Left colon (tissue), 2 donors: Measurements from ENCODE around the gene DNAJC28. TPM values are rescaled to one million over a fixed set of nuclear protein-coding genes. Genes with fewer than 3 reads are reported as not detected.
A peak's percentile ranks its signal among the peaks of the same experiment; 100 is the strongest.
"Not testable (repeated sequence)": the region's sequence is repeated elsewhere in the genome, so short reads cannot be mapped to it uniquely, and the experiment has no call there.

Source experiments
- ATAC-seq: fragments of 200-7000 bp; cut with Tn5 transposase; one replicate; pipeline ENCODE4 v1.9.1; 2020; ENCODE audit warnings: mild to moderate bottlenecking, moderate library complexity
- DNase-seq, 2 donors: peaks; one replicate each; pipeline ENCODE4 v3.0.0-alpha.2; 2020
- intact Hi-C, 2 donors: fragments of 100-400 bp; cut with DNase I in 1 of 2; cut with micrococcal nuclease in 1 of 2; formaldehyde crosslinking; loops; one replicate each; pipeline versions ENCODE4 v1.11.2 to v1.14.0; 2022; cut with DNase I, micrococcal nuclease
- total RNA-seq, 2 donors: library from RNA; stranded (reverse); fragmentation: NEBNext Ultra II Directional; extraction: Animal tissue kit (Norgen Biotek cat#: 25700); gene quantifications; one replicate each; pipeline ENCODE4 v1.2.1, GENCODE V29; 2021
- donor health status: DM: no; HTN: no; CAD: no.
- donor health status: DM: yes; HTN: yes; CAD: no.

DNAJC28 gene
- total RNA-seq, 2 donors from 2014 or later: 2.5 to 4.0 TPM

- intact Hi-C loops: no loop called here
- ATAC-seq (no peak), DNase-seq (no peak)
These were observed 2.6 kb downstream of the DNAJC28 start for GRCh38 chr21:33488936-33489335.

DNA sequence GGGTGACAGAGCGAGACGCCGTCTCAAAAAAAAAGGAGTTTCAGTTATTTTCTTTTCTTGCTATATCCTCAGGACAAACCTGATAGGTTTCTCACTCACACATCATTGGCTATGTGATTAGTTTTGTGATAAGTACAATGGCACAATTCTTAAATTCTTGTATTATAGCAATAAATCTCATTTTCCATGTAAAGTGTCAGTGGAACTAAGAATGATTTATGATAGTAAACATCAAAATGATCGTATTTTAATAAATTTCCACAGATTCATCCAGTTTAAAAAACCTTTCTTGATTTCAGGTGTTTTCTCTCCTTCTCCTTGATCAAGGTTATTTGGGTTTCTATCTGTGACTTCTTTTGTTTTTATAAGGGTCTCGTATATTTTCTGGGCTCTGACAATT is 3.5 kb downstream of the DNAJC28 start:
- ATAC-seq (no peak), DNase-seq (no peak)
- intact Hi-C loops: no loop called here

GRCh38 chr21:33481314-33481943 is 10.1 kb downstream of the DNAJC28 start:
- DNase-seq: no peak
- intact Hi-C loops: no loop called here
- ATAC-seq: no peak

DNA sequence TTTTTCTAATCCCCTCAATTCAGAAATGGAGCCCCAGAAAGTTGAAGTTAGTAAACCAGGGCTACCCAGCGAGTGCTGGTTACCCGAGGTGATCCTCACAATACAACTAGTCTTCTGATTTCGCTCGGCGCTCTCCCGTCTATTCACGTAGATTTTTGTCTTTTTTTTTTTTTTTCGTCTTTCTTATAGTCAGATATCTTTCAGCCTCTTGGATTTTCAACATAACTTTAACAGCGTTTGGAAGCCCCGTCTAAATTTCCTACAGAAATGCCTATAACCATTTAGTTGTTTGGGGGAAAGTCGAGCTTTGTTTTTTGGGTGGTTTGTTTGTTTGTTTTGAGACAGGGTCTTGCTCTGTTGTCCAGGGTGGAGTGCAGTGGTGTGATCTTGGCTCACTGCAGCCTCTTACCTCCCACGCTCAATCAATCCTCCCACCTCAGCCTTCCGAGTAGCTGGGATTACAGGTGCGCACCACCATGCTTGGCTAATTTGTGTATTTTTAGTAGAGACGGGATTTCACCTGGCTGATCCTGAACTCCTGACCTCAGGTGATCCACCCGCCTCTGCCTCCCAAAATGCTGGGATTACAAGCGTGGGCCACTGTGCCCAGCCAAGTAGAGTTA is 10.9 kb downstream of the DNAJC28 start:
- DNase-seq (no peak), ATAC-seq (no peak)
- intact Hi-C loops: no loop called here

DNA sequence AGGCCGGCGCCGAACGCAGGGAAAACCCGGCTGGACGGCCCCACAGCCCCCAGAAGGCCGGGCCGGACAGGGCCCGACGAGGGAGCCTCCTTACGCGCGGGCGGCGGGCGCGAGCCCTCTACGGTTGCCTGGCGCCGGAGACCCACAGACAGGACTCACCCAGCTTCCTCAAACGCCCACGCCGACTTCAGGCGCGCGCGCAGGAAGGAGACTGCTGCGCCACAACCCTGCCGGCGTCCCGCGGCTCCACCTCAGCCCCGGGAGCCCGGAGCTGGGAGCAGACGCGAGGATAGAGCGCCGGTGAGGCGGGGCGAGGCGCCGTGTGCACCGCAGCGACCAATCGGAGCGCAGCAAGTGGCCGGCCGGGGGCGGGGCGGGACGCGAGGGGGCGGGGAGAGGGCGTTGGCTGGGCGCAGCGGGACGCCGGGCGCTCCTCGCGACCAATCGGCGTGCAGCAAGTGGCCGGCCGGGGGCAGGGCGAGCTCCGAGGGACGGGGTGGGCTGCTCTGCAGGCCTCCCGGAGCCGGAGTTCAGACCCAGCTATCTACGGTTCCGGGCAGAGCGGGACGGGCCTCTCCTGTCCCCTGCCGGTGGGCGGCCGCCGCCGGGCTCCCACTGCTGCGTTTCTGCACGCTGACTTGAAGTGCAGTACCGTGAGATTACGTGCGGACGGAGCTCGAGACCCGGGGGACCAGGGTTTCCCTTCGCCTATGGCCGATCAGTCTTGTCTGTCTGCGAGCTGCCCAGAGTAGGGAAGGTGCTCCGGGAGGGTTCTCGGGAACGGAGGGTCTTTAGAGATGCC is 11.6 kb downstream of the DNAJC28 start, which contains the start of gene TMEM50B:
TSS of gene TMEM50B (minus strand) at position 296 of the 802 bp plus-strand sequence. CDS start 11,089 bp downstream, outside the sequence.
- intact Hi-C loops: no loop called here
- DNase-seq (peak; percentile 95 to 97), ATAC-seq (peak; percentile 92)

DNA sequence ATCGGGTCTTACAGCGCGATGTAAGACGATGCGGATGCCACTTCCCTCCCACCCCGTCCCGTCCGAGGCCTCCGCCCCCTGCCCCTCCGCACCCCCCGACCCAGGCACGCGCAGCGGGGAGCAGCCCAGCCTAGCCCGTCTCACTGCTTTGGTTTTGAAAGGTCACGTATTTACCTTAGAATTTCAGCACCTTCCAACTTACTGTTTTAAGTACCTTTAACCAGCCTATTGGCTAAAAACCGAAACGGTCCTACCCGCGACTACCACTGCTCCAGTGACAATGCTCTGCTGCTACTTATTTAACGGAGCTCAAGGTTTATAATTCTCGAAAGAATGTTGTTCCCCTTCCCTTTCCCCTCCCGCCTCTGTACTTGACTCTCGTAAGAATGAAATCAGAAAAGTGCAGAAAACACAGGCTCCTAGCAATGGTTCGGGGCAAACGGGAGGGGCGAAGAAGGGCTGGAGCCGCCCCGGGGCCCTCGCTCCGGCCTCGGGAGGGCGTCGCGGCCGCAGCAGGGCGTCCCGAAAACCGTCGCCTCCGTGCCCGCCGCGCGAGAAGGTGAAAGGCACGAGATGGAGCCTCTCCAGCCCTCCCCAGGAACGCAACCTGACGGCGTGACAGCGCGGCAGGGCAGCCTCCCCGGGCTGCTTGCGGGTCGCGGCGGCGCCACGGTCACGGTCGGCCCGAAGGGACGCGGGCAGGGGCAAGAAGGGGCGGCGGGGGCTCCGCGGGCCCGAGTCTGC is 12.4 kb downstream of the DNAJC28 start:
- peak; percentile 37 to 56 for DNase-seq
- intact Hi-C loops: no loop called here
- peak; percentile 36 for ATAC-seq

GRCh38 chr21:33478182-33478581 is 13.3 kb downstream of the DNAJC28 start:
- intact Hi-C loops: no loop called here
- no peak for ATAC-seq
- DNase-seq: peak in 1 of 2 donors; percentile 10

GRCh38 chr21:33477066-33477465 is 14.4 kb downstream of the DNAJC28 start:
- DNase-seq (no peak), ATAC-seq (no peak)
- intact Hi-C loops: no loop called here

- ATAC-seq: no peak
These were observed 18.2 kb downstream of the DNAJC28 start for GRCh38 chr21:33473344-33473743.

GRCh38 chr21:33470701-33471100 is 20.8 kb downstream of the DNAJC28 start:
- intact Hi-C loops: no loop called here
- no peak for ATAC-seq

More at GRCh38 chr21:33473344-33473743, 18.2 kb downstream of the DNAJC28 start:
- DNase-seq: no peak
- intact Hi-C loops: no loop called here

GRCh38 chr21:33469183-33469582 is 22.3 kb downstream of the DNAJC28 start:
- intact Hi-C loops, ATAC-seq, DNase-seq: not testable (repeated sequence)

More at GRCh38 chr21:33470701-33471100, 20.8 kb downstream of the DNAJC28 start:
- DNase-seq: no peak

GRCh38 chr21:33461538-33462250 is 29.8 kb downstream of the DNAJC28 start:
- intact Hi-C loops: no loop called here
- no peak for DNase-seq
- ATAC-seq: peak; percentile 55

DNA sequence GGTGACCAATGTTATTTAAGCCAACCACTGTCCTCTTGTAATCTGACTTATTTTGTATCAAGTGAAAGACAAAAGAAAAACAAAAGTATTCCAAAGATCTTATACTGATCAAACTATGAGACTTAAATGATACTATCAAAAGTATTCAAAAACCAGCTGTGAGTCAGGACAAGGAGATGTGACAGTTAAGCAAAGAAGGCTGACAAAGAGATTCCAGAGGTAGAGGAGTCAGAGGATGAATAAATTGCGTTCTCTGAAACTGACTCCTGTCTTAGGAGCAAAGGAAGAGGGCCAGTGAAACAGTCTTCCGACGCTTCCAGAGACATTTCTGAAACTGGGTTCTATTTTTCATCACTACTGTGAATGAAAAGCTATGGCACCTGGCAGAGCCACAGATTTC is 32.7 kb downstream of the DNAJC28 start:
- ATAC-seq: no peak
- no peak for DNase-seq
- intact Hi-C loops: no loop called here

DNA sequence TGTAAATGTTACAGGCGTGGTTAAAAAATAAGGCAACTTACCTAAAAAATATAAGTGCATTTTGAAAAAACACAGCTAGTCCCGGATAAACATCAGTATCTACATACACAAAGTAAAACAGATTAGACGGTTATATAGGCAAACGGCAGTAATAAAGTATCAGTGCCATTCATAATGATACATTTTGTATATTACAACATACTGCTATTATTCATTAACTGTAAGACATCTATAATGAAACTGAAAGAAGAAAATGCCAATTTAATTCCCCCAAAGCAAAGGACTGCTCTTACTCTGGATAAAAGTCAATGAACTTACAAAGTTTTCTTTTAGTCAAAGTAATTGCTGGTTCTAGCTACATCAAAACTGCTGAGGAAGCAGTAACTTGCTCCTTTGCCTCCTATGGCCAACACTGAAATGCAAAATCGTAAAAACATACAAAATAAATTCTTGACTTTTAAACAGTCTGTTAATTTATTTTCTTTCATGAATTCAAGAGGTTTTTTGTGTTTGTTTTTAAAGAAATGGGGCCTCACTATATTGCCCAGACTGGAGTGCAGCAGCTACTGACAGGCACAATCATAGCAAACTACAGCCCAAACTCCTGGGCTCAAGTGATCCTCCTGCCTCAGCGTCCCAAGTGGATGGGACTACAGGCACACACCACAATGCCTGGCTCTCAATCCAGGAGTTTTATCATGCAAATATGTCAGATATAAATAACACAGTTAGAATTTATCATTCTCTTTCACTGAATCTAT is 35.6 kb downstream of the DNAJC28 start:
- no peak for DNase-seq
- intact Hi-C loops: no loop called here
- ATAC-seq: no peak

DNA sequence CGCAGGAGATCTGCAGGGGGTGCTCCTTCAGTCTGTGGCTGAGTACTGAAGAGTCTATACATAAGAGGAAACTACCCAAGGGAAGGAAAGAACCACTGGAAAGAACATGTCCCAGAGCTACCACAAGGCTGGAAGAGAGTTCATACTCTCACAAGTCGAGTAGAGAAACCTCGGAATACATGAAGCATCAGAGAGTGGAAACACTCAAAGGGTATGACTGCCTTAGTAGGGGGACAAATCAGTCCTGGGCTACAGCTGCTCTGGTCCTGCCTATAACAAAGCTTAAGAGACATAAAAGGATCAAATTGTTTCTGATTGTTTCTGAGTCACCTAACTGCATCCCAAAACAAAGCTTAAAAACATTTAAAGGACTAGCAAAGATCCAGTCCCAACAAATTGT is 39.2 kb downstream of the DNAJC28 start:
- intact Hi-C loops: no loop called here
- ATAC-seq (no peak), DNase-seq (no peak)

DNA sequence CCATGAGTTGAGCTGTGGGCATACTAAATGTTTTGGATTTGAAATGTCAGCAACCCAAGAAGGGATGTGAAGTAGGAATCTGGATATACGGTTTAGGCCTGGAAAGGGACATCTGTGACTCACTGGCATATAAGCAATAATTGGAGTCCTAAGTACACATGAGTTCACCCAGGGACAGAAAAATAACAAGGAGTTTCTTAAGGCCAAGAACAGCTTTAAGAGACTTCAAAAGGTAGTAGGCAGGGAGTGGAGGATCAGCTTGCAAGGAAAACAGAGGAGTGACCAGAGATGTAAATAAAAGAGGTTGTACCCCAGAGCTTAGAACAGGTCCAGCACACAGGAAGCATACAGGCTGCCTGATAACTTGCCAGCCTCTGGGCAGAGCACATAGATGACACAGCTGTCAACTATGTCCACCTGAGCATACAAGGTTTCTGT is 39.9 kb downstream of the DNAJC28 start:
- peak; percentile 88 for ATAC-seq
- intact Hi-C loops: no loop called here
- no peak for DNase-seq

DNA sequence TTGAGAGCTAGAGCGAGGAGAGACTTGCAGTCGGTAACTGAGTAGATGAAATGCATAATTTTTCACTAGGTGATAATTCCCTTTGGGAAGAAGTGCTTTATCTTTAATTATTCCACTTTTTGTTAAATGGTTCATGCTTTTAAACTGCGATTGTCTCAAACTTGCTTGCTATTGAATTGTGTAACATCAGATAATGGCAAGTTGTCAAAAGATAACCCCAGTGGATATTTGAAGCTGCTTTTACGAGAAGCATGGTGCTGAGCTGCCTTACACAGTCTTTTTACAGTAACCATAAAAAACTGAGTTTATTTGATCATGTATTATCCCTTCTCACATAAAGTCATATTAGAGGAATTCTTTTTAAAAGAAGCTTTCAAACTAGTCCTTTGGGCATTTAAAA is 41.9 kb downstream of the DNAJC28 start:
- DNase-seq (no peak), ATAC-seq (no peak)
- intact Hi-C loops: loop anchor here in 1 of 2 donors (10.0 kb wide), 1 partner anchor 95 kb away; no protein-coding TSS in a partner anchor

DNA sequence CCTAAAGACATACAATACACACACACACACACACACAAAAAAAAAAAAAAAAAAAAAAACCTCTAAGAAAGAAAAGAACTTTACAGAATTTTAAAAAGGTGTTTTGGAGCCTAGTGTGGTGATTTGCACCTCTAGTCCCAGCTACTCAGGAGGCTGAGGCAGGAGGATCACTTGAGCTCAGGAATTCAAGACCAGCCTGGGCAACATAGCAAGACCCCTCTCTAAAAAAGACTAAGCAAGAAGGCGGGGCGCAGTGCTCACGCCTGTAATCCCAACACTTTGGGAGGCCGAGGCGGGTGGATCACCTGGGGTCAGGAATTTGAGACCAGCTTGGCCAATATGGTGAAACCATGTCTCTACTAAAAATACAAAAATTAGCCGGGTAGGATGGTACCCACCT is 44.9 kb downstream of the DNAJC28 start:
- intact Hi-C loops: loop anchor here in 1 of 2 donors (10.0 kb wide), 1 partner anchor 92 kb away; no protein-coding TSS in a partner anchor
- not testable (repeated sequence) for DNase-seq, ATAC-seq
